H1 (cell line): ENCODE results near the gene JAKMIP1. TPM values are rescaled to one million over a fixed set of nuclear protein-coding genes. Genes with fewer than 3 reads are reported as not detected.
"Not testable (repeated sequence)": the region's sequence is repeated elsewhere in the genome, so short reads cannot be mapped to it uniquely, and the experiment has no call there.

Source experiments
- CTCF ChIA-PET: fragments of 300-600 bp; sonication (Branson Sonifier 250); formaldehyde crosslinking; loops from one replicate; lab custom pipeline; 2021; ENCODE audit not compliant: partially characterized antibody; lab: Charles Lee
- POLR2A ChIA-PET: fragments of 300-600 bp; sonication (Branson Sonifier 250); formaldehyde crosslinking; loops from one replicate; lab custom pipeline; 2021; ENCODE audit warnings: inconsistent platforms; ENCODE audit not compliant: partially characterized antibody; lab: Charles Lee
- DNase-seq, 2 experiments: peaks; one replicate each; pipeline versions ENCODE4 v3.0.0 to v3.0.0-alpha.2; 2010 to 2022; ENCODE audit warnings: low spot score in 2 of 2, low read depth in 1 of 2, mixed read lengths in 1 of 2
- FAIRE-seq: peaks from 2 replicates; lab custom pipeline; 2011; peaks lifted over from hg19 to GRCh38; lab: Jason Lieb, UNC
- H2AFZ ChIP-seq: 2 replicates; pipeline ENCODE4 v1.8.1; 2012; ENCODE audit warnings: low read length, inconsistent platforms
- H2AK5ac ChIP-seq: 2 replicates; pipeline ENCODE4 v1.6.1; 2013; ENCODE audit warnings: low read depth, low read length
- H2BK120ac ChIP-seq: replicated peaks from 2 replicates; pipeline ENCODE3; 2013; ENCODE audit warnings: low read depth, low read length, inconsistent platforms
- H2BK12ac ChIP-seq: 2 replicates; pipeline ENCODE4 v1.6.1; 2013; ENCODE audit warnings: low read depth, low read length
- H2BK15ac ChIP-seq: 2 replicates; pipeline ENCODE4 v1.6.1; 2013; ENCODE audit warnings: low read length
- H2BK20ac ChIP-seq: 2 replicates; pipeline ENCODE4 v1.6.1; 2013; ENCODE audit warnings: low read length
- H2BK5ac ChIP-seq: 2 replicates; pipeline ENCODE4 v1.6.1; 2013; ENCODE audit warnings: low read depth, low read length
- H3K14ac ChIP-seq: 2 replicates; pipeline ENCODE4 v1.6.1; 2013; ENCODE audit warnings: inconsistent platforms; ENCODE audit not compliant: insufficient read length
- H3K18ac ChIP-seq: 2 replicates; pipeline ENCODE4 v1.6.1; 2013; ENCODE audit warnings: low read length; ENCODE audit errors: extremely low read depth
- H3K23ac ChIP-seq: 2 replicates; pipeline ENCODE4 v1.6.1; 2013; ENCODE audit warnings: inconsistent platforms; ENCODE audit not compliant: insufficient read length
- H3K23me2 ChIP-seq: 2 replicates; pipeline ENCODE4 v1.6.1; 2013; ENCODE audit warnings: low read depth, low read length
- H3K27ac ChIP-seq: 2 replicates; pipeline ENCODE4 v1.6.1; 2011; ENCODE audit warnings: low read depth, low read length, inconsistent platforms
- H3K27me3 ChIP-seq, 4 experiments: replicated peaks in 1 of 4; 1 replicate in 1 of 4; 2 replicates in 3 of 4; pipeline versions ENCODE4 v1.6.1 to v1.8.1; 2011 to 2013; ENCODE audit warnings: low read length in 3 of 4, mild to moderate bottlenecking in 3 of 4, inconsistent platforms in 2 of 4, mixed read lengths in 2 of 4, moderate library complexity in 1 of 4; ENCODE audit not compliant: control insufficient read depth in 3 of 4, insufficient read depth in 3 of 4; ENCODE audit errors: extremely low read depth in 1 of 4
- H3K36me3 ChIP-seq, 4 experiments: 2 replicates each; pipeline versions ENCODE4 v1.6.1 to v1.8.1; 2011 to 2013; ENCODE audit warnings: mild to moderate bottlenecking in 4 of 4, low read length in 3 of 4, moderate library complexity in 2 of 4, control low read depth in 1 of 4, inconsistent platforms in 1 of 4; ENCODE audit not compliant: insufficient read depth in 4 of 4, control insufficient read depth in 2 of 4
- H3K4ac ChIP-seq: replicated peaks from 2 replicates; pipeline ENCODE3; 2013; ENCODE audit warnings: low read length, low read depth, mixed read lengths, inconsistent platforms; ENCODE audit not compliant: insufficient read length
- H3K4me1 ChIP-seq, 4 experiments: replicated peaks in 1 of 4; 1 replicate in 1 of 4; 2 replicates in 3 of 4; pipeline versions ENCODE4 v1.6.1 to v1.8.1; 2011 to 2013; ENCODE audit warnings: low read length in 3 of 4, inconsistent platforms in 2 of 4, mixed read lengths in 1 of 4; ENCODE audit not compliant: insufficient read depth in 4 of 4, control insufficient read depth in 3 of 4
- H3K4me2 ChIP-seq, 2 experiments: 2 replicates each; pipeline versions ENCODE4 v1.6.1 to v1.8.1; 2011 to 2013; ENCODE audit warnings: low read depth in 2 of 2, low read length in 2 of 2, control low read depth in 1 of 2, inconsistent platforms in 1 of 2, mild to moderate bottlenecking in 1 of 2; ENCODE audit not compliant: insufficient read depth in 1 of 2
- H3K4me3 ChIP-seq, 4 experiments: fragments of 200-600, 300-600 bp in 1 of 4; sonication (generic), shearing (Covaris generic), sonication (Bioruptor Twin) in 1 of 4; 2 replicates each; pipeline versions ENCODE4 v1.5.1 to v1.8.1; 2011 to 2016; ENCODE audit warnings: low read length in 4 of 4, low read depth in 3 of 4, control low read depth in 2 of 4, inconsistent platforms in 2 of 4, mild to moderate bottlenecking in 2 of 4, mixed read lengths in 1 of 4, moderate library complexity in 1 of 4; ENCODE audit not compliant: insufficient read depth in 2 of 4; ENCODE audit errors: extremely low read depth in 1 of 4
- H3K56ac ChIP-seq: replicated peaks from 2 replicates; pipeline ENCODE3; 2013; ENCODE audit warnings: low read depth, mild to moderate bottlenecking, mixed read lengths, low read length, inconsistent platforms; ENCODE audit not compliant: insufficient read length
- H3K79me1 ChIP-seq: 2 replicates; pipeline ENCODE4 v1.6.1; 2013; ENCODE audit warnings: low read depth, low read length, control low read depth
- H3K79me2 ChIP-seq, 2 experiments: 2 replicates each; pipeline versions ENCODE4 v1.6.1 to v1.8.1; 2012 to 2013; ENCODE audit warnings: low read length in 2 of 2, mild to moderate bottlenecking in 2 of 2, inconsistent platforms in 1 of 2; ENCODE audit not compliant: insufficient read depth in 2 of 2, control insufficient read depth in 1 of 2
- H3K9ac ChIP-seq, 4 experiments: replicated peaks in 1 of 4; 1 replicate in 1 of 4; 2 replicates in 3 of 4; pipeline versions ENCODE4 v1.6.1 to v1.8.1; 2011 to 2013; ENCODE audit warnings: low read depth in 3 of 4, low read length in 3 of 4, control low read depth in 2 of 4, mild to moderate bottlenecking in 2 of 4, moderate library complexity in 2 of 4, inconsistent platforms in 1 of 4; ENCODE audit errors: extremely low read depth in 1 of 4
- H3K9me3 ChIP-seq, 2 experiments: 2 replicates each; pipeline versions ENCODE4 v1.6.1 to v1.8.1; 2012 to 2013; ENCODE audit warnings: mild to moderate bottlenecking in 2 of 2, moderate library complexity in 2 of 2, control low read depth in 1 of 2, inconsistent platforms in 1 of 2, low read depth in 1 of 2, low read length in 1 of 2, mixed read lengths in 1 of 2; ENCODE audit not compliant: insufficient read depth in 2 of 2
- H4K20me1 ChIP-seq, 2 experiments: replicated peaks in 1 of 2; 2 replicates each; pipeline versions ENCODE3 to v1.8.1; 2011 to 2013; ENCODE audit warnings: inconsistent platforms in 2 of 2, low read length in 2 of 2, mild to moderate bottlenecking in 1 of 2; ENCODE audit not compliant: insufficient read depth in 2 of 2, control insufficient read depth in 1 of 2
- H4K5ac ChIP-seq: 2 replicates; pipeline ENCODE4 v1.6.1; 2013; ENCODE audit warnings: low read length, low read depth, mixed read lengths, inconsistent platforms; ENCODE audit not compliant: insufficient read length
- H4K8ac ChIP-seq: 2 replicates; pipeline ENCODE4 v1.8.0; 2013; ENCODE audit warnings: mild to moderate bottlenecking, moderate library complexity, low read length, inconsistent platforms; ENCODE audit not compliant: insufficient read depth; ENCODE audit errors: extremely low read depth
- H4K91ac ChIP-seq: replicated peaks from 2 replicates; pipeline ENCODE3; 2013; ENCODE audit warnings: low read length, mixed read lengths, inconsistent platforms; ENCODE audit not compliant: insufficient read length
- WGBS, 2 experiments: shearing (Covaris generic) in 1 of 2; methylation state at CpG; one replicate each; pipeline versions ENCODE4 v1.1.6 to v1.1.7; 2013 to 2015; ENCODE audit warnings: low lambda C conversion rate in 2 of 2, mixed read lengths in 2 of 2, inconsistent platforms in 1 of 2, low coverage in 1 of 2, missing lambda C conversion rate in 1 of 2; ENCODE audit not compliant: insufficient replicate concordance in 2 of 2, insufficient coverage in 1 of 2, insufficient read length in 1 of 2; ENCODE audit errors: extremely low coverage in 1 of 2, missing lambda C conversion rate in 1 of 2; 5-methylcytosine and 5-hydroxymethylcytosine counted together
- polyA plus RNA-seq, 7 experiments: library from polyadenylated mRNA; depleted of rRNA in 3 of 7; stranded (reverse) in 5 of 7; unstranded in 2 of 7; fragments of >200 nt in 5 of 7; fragments of 200-250 nt in 2 of 7; gene quantifications; 1 replicate in 5 of 7; 2 replicates in 1 of 7; 4 replicates in 1 of 7; pipeline versions ENCODE4 v1.2.1 to v1.2.3, GENCODE V29; 2011 to 2013; ENCODE audit warnings: missing spikeins in 2 of 7, mixed read lengths in 2 of 7
- total RNA-seq: library from RNA; stranded (reverse); fragmentation: NEBNext Ultra II Directional; extraction: Animal tissue kit (Norgen Biotek cat#: 25700); gene quantifications from 2 replicates; pipeline ENCODE4 v1.2.1, GENCODE V29; 2021

The JAKMIP1 gene
- total and polyA plus RNA-seq, 2 of the 8 experiments (the other 6 are each of a cell fraction or from before 2014, with no cell fraction given), result 2.5 to 4.4 TPM

DNA sequence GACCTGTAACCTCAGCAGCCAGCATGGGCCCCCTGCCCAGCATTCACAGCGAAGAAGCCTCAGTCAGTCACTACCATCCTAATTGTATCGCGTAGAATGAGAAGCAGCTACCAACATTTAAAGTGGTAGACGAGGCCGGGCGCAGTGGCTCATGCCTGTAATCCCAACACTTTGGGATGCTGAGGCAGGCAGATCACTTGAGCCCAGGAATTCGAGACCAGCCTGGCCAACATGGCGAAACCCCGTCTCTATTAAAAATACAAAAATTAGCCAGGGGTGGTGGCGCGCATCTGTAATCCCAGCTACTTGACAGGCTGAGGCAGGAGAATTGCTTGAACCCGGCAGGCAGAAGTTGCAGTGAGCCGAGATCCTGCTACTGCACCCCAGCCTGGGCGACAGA, 59.3 kb downstream of the JAKMIP1 start:
- H3K9ac ChIP-seq, H3K56ac ChIP-seq, H3K27ac ChIP-seq, H4K91ac ChIP-seq, H3K14ac ChIP-seq, H3K23me2 ChIP-seq, H3K27me3 ChIP-seq, H2BK15ac ChIP-seq, H2BK5ac ChIP-seq, H3K9me3 ChIP-seq, H3K79me2 ChIP-seq, H3K4me3 ChIP-seq, H2BK12ac ChIP-seq, H2AFZ ChIP-seq, FAIRE-seq, H4K8ac ChIP-seq, DNase-seq, H4K5ac ChIP-seq, H3K36me3 ChIP-seq, H2AK5ac ChIP-seq, H2BK20ac ChIP-seq, H3K18ac ChIP-seq, H3K4me2 ChIP-seq, H2BK120ac ChIP-seq, H4K20me1 ChIP-seq, H3K23ac ChIP-seq, H3K4ac ChIP-seq, POLR2A ChIA-PET, H3K4me1 ChIP-seq, H3K79me1 ChIP-seq: not testable (repeated sequence)
- CTCF ChIA-PET, result interaction anchor here (1.1 to 1.8 kb wide), 3 partner anchors 30 to 110 kb away, joined by 4 to 6 read pairs (median 5); no protein-coding TSS in a partner anchor
- 94% methylated on average over 14 of the region's 14 CpGs; no CpG with 5 or more reads in 1 of the 2 experiments for WGBS, 2 experiments
